ENCODE results near the gene FGA. TPM values are rescaled to one million over a fixed set of nuclear protein-coding genes. Genes with fewer than 3 reads are reported as not detected.

The FGA gene
- total RNA-seq, 1 donor from 2014 or later: not detected

- Histone ChIP-seq H3K9me3 (ENCODE audit: low read depth) (no peaks in the 10 kb centered on the region), H3K27ac (no peak overlapping the region), H4K20me1 (ENCODE audit: low read depth) (no peaks in the 10 kb centered on the region), H3K4me1 (peaks cover 4% of the 10 kb centered on the region), H3F3A (ENCODE audit: low read depth) (peaks cover 6% of the 10 kb centered on the region), H3K79me2 (ENCODE audit: low read depth) (no peaks in the 10 kb centered on the region), H3K36me3 (no peaks in the 10 kb centered on the region), H3K4me2 (no peak overlapping the region), H2AFZ (replicated peaks) (no peak overlapping the region), H3K27me3 (peaks cover 39% of the 10 kb centered on the region), H3K4me3 (no peak overlapping the region), H3K9ac (no peak overlapping the region)
- TF ChIP-seq EZH2phosphoT487 (IDR thresholded peaks at IDR 0.05) (no peak), CTCF (IDR thresholded peaks at IDR 0.05) (no peak), EZH2 (IDR thresholded peaks at IDR 0.05) (no peak)
- DNase-seq (ENCODE audit: low spot score): no peak
- H3K27ac Mint-ChIP-seq: no peak overlapping the region
- H3K4me3 Mint-ChIP-seq: no peak overlapping the region
- H3K4me1 Mint-ChIP-seq: no peaks in the 10 kb centered on the region
- H3K36me3 Mint-ChIP-seq: no peaks in the 10 kb centered on the region
- H3K27me3 Mint-ChIP-seq (ENCODE audit: insufficient read depth, low read depth): peaks cover 2% of the 10 kb centered on the region
- H3K9me3 Mint-ChIP-seq: no peaks in the 10 kb centered on the region
Observed at GRCh38 chr4:154623995-154624394, 33.5 kb upstream of the FGA start.

GRCh38 chr4:154623436-154623835, 32.9 kb upstream of the FGA start:
- H3K4me1 Mint-ChIP-seq: no peaks in the 10 kb centered on the region

GRCh38 chr4:154622598-154622997, 32.1 kb upstream of the FGA start:
- no peak overlapping the region for H3K27ac Mint-ChIP-seq

More at GRCh38 chr4:154623436-154623835, 32.9 kb upstream of the FGA start:
- Histone ChIP-seq H3F3A (ENCODE audit: low read depth) (peaks cover 6% of the 10 kb centered on the region), H3K27ac (no peak overlapping the region), H3K4me2 (no peak overlapping the region), H2AFZ (replicated peaks) (no peak overlapping the region), H3K79me2 (ENCODE audit: low read depth) (no peaks in the 10 kb centered on the region), H3K36me3 (no peaks in the 10 kb centered on the region), H3K27me3 (peaks cover 34% of the 10 kb centered on the region), H4K20me1 (ENCODE audit: low read depth) (no peaks in the 10 kb centered on the region), H3K9me3 (ENCODE audit: low read depth) (no peaks in the 10 kb centered on the region), H3K9ac (no peak overlapping the region), H3K4me3 (no peak overlapping the region), H3K4me1 (peaks cover 4% of the 10 kb centered on the region)
- Mint-ChIP-seq H3K4me3 (no peak overlapping the region), H3K27ac (no peak overlapping the region), H3K36me3 (no peaks in the 10 kb centered on the region), H3K9me3 (no peaks in the 10 kb centered on the region), H3K27me3 (ENCODE audit: insufficient read depth, low read depth) (peaks cover 2% of the 10 kb centered on the region)
- TF ChIP-seq EZH2phosphoT487 (IDR thresholded peaks at IDR 0.05) (no peak), EZH2 (IDR thresholded peaks at IDR 0.05) (no peak), CTCF (IDR thresholded peaks at IDR 0.05) (no peak)
- no peak for DNase-seq (ENCODE audit: low spot score)

More at GRCh38 chr4:154622598-154622997, 32.1 kb upstream of the FGA start:
- no peaks in the 10 kb centered on the region for H3K4me1 Mint-ChIP-seq
- Histone ChIP-seq H3K27ac (no peak overlapping the region), H3K36me3 (no peaks in the 10 kb centered on the region), H3K4me2 (no peak overlapping the region), H4K20me1 (ENCODE audit: low read depth) (no peaks in the 10 kb centered on the region), H3K9me3 (ENCODE audit: low read depth) (no peaks in the 10 kb centered on the region), H3K79me2 (ENCODE audit: low read depth) (no peaks in the 10 kb centered on the region), H2AFZ (replicated peaks) (no peak overlapping the region), H3K9ac (no peak overlapping the region), H3K27me3 (peaks cover 26% of the 10 kb centered on the region), H3K4me3 (no peak overlapping the region), H3K4me1 (peaks cover 4% of the 10 kb centered on the region), H3F3A (ENCODE audit: low read depth) (peaks cover 6% of the 10 kb centered on the region)
- peaks cover 2% of the 10 kb centered on the region for H3K27me3 Mint-ChIP-seq (ENCODE audit: insufficient read depth, low read depth)
- H3K36me3 Mint-ChIP-seq: no peaks in the 10 kb centered on the region
- DNase-seq (ENCODE audit: low spot score): peak; percentile 75
- no peak overlapping the region for H3K4me3 Mint-ChIP-seq
- no peak for TF ChIP-seq EZH2 (IDR thresholded peaks at IDR 0.05)
- TF ChIP-seq EZH2phosphoT487 (IDR thresholded peaks at IDR 0.05): no peak
- TF ChIP-seq CTCF (IDR thresholded peaks at IDR 0.05): peak; percentile 65
- no peaks in the 10 kb centered on the region for H3K9me3 Mint-ChIP-seq
